K562 (cell line): ENCODE data around the gene RBKS. TPM values are rescaled to one million over a fixed set of nuclear protein-coding genes. Genes with fewer than 3 reads are reported as not detected.

Experiments
- CBX3 ChIP-seq, 2 experiments: IDR thresholded peaks; 1 replicate in 1 of 2; 2 replicates in 1 of 2; pipeline ENCODE4 v1.6.1; 2012; ENCODE audit warnings: inconsistent platforms in 2 of 2, low read length in 2 of 2, borderline replicate concordance in 1 of 2, control low read depth in 1 of 2
- E2F3 ChIP-seq: fragments of 250-450 bp; sonication (Bioruptor Pico); IDR thresholded peaks from 2 replicates; pipeline ENCODE4 v1.4.0; 2020; ENCODE audit warnings: mild to moderate bottlenecking
- EGR1 ChIP-seq: fragments of 450-650 bp; conservative IDR thresholded peaks from 2 replicates; pipeline ENCODE4 v1.6.1; 2017; ENCODE audit warnings: mild to moderate bottlenecking
- ELF1 ChIP-seq: fragments of 200-800 bp; sonication (Bioruptor generic); IDR thresholded peaks from 2 replicates; pipeline ENCODE4 v1.6.1; 2016; ENCODE audit warnings: missing genetic modification characterization, missing compliant biosample characterization
- FOSL1 ChIP-seq: fragments of 200-800 bp; sonication (Bioruptor generic); conservative IDR thresholded peaks from 2 replicates; pipeline ENCODE4 v1.6.1; 2016; ENCODE audit warnings: missing genetic modification characterization, missing compliant biosample characterization
- GABPA ChIP-seq: fragments of 200-800 bp; sonication (Bioruptor generic); conservative IDR thresholded peaks from 2 replicates; pipeline ENCODE4 v1.6.1; 2016; ENCODE audit warnings: low read depth, missing genetic modification characterization, missing compliant biosample characterization
- HES1 ChIP-seq: fragments of 450-650 bp; IDR thresholded peaks from 2 replicates; pipeline ENCODE4 v1.6.1; 2016; ENCODE audit warnings: low read depth, mild to moderate bottlenecking, moderate library complexity
- HIVEP1 ChIP-seq: fragments of 250-450 bp; sonication (Bioruptor Pico); IDR thresholded peaks from 2 replicates; pipeline ENCODE4 v1.4.0; 2020; ENCODE audit warnings: mild to moderate bottlenecking
- HNRNPL ChIP-seq: fragments of 200-400 bp; formaldehyde crosslinking; IDR thresholded peaks from 2 replicates; pipeline ENCODE4 v1.6.1; 2017; ENCODE audit warnings: low read depth, mild to moderate bottlenecking, low read length
- LCOR ChIP-seq: sonication (generic); formaldehyde crosslinking; IDR thresholded peaks from 2 replicates; pipeline ENCODE4 v1.8.0; 2022; ENCODE audit warnings: mild to moderate bottlenecking, missing genetic modification reagents
- MAFF ChIP-seq: IDR thresholded peaks from 2 replicates; pipeline ENCODE4 v1.6.1; 2012; ENCODE audit warnings: low read length, improper control_type of control experiment
- MAZ ChIP-seq, 2 experiments: fragments of 450-650 bp in 1 of 2; sonication (generic) in 1 of 2; formaldehyde crosslinking; IDR thresholded peaks in 1 of 2; conservative IDR thresholded peaks in 1 of 2; 2 replicates each; pipeline versions ENCODE4 v1.4.0 to v1.5.0; 2020; ENCODE audit warnings: mild to moderate bottlenecking in 1 of 2, missing genetic modification reagents in 1 of 2
- NRF1 ChIP-seq, 2 experiments: fragments of 450-650 bp; IDR thresholded peaks in 1 of 2; conservative IDR thresholded peaks in 1 of 2; 2 replicates each; pipeline ENCODE4 v1.6.1; 2014; ENCODE audit warnings: mild to moderate bottlenecking in 2 of 2
- NUFIP1 ChIP-seq: fragments of 450-650 bp; IDR thresholded peaks from 2 replicates; pipeline ENCODE4 v1.6.1; 2018; ENCODE audit not compliant: partially characterized antibody
- RFX5 ChIP-seq: IDR thresholded peaks from 2 replicates; pipeline ENCODE4 v1.6.1; 2011; ENCODE audit warnings: low read depth, mild to moderate bottlenecking, improper control_type of control experiment, low read length
- SMAD4 ChIP-seq: fragments of 250-450 bp; sonication (Bioruptor Pico); conservative IDR thresholded peaks from 2 replicates; pipeline ENCODE4 v1.8.0; 2021; ENCODE audit warnings: inconsistent platforms, mild to moderate bottlenecking, moderate library complexity
- TAF1 ChIP-seq: IDR thresholded peaks from 2 replicates; pipeline ENCODE4 v1.6.1; 2011; ENCODE audit warnings: mild to moderate bottlenecking, low read length, moderate library complexity; ENCODE audit not compliant: insufficient read depth, control insufficient read depth, severe bottlenecking; ENCODE audit errors: extremely low read depth
- TAF7 ChIP-seq: fragments of 450-650 bp; IDR thresholded peaks from 2 replicates; pipeline ENCODE4 v1.6.1; 2016; ENCODE audit warnings: missing genetic modification characterization, missing compliant biosample characterization
- TGIF2 ChIP-seq: sonication (generic); formaldehyde crosslinking; IDR thresholded peaks from 2 replicates; pipeline ENCODE4 v1.8.1; 2022; ENCODE audit warnings: mild to moderate bottlenecking, missing genetic modification reagents, moderate library complexity
- YY1 ChIP-seq, 3 experiments: IDR thresholded peaks; 2 replicates each; pipeline ENCODE4 v1.6.1; 2011; ENCODE audit warnings: low read length in 2 of 3, mild to moderate bottlenecking in 2 of 3, moderate library complexity in 2 of 3, borderline replicate concordance in 1 of 3, control low read depth in 1 of 3, low read depth in 1 of 3; ENCODE audit not compliant: insufficient read depth in 3 of 3, insufficient replicate concordance in 2 of 3, control insufficient read depth in 1 of 3, insufficient read length in 1 of 3; ENCODE audit errors: extremely low read depth in 1 of 3
- ZFP30 ChIP-seq: fragments of 250-450 bp; sonication (Bioruptor Pico); IDR thresholded peaks from 2 replicates; pipeline ENCODE4 v1.8.0; 2022; ENCODE audit warnings: moderate library complexity, mild to moderate bottlenecking, inconsistent platforms, borderline replicate concordance
- ZNF146 ChIP-seq: IDR thresholded peaks from one replicate; pipeline ENCODE4 v1.6.1; 2018; ENCODE audit warnings: missing compliant biosample characterization; ENCODE audit not compliant: unreplicated experiment
- ZNF785 ChIP-seq: fragments of 250-450 bp; sonication (Bioruptor Pico); IDR thresholded peaks from 2 replicates; pipeline ENCODE4 v1.4.0; 2020; ENCODE audit warnings: mild to moderate bottlenecking
- polyA plus RNA-seq, 8 experiments: library from polyadenylated mRNA; depleted of rRNA in 4 of 8; stranded (reverse) in 5 of 8; unstranded in 3 of 8; fragments of >200 nt; fragmentation: Nextera tagmentation in 2 of 8; fragmentation: Illumina TruSeq in 1 of 8; extraction: Ambion mirVana in 2 of 8; extraction: Trizol in 1 of 8; gene quantifications; 2 replicates each; pipeline versions ENCODE4 v1.2.1 to v1.2.3, GENCODE V29; 2011 to 2014; ENCODE audit warnings: inconsistent platforms in 1 of 8, missing spikeins in 1 of 8
- total RNA-seq, 7 experiments: library from RNA; depleted of rRNA in 6 of 7; stranded (reverse); fragments of >200 nt in 6 of 7; fragmentation: Illumina TruSeq in 2 of 7; extraction: Trizol in 2 of 7; gene quantifications; 2 replicates each; pipeline versions ENCODE4 v1.2.1 to v1.2.3, GENCODE V29; 2011 to 2021; ENCODE audit warnings: low replicate concordance in 1 of 7
- TF ChIP-seq, protein P1 (sequence below): fragments of 250-450 bp; sonication (Bioruptor Pico); IDR thresholded peaks from 2 replicates; pipeline ENCODE4 v1.5.1; 2021; ENCODE audit warnings: mild to moderate bottlenecking
- TF ChIP-seq, protein P2 (sequence below): fragments of 250-450 bp; sonication (Bioruptor Pico); IDR thresholded peaks from 2 replicates; pipeline ENCODE4 v1.5.0; 2020; ENCODE audit warnings: mild to moderate bottlenecking

RBKS gene
- total and polyA plus RNA-seq, 9 of the 15 experiments (the other 6 are each of a cell fraction or from before 2014, with no cell fraction given), result 0.06 to 0.39 (median 0.19) TPM

DNA sequence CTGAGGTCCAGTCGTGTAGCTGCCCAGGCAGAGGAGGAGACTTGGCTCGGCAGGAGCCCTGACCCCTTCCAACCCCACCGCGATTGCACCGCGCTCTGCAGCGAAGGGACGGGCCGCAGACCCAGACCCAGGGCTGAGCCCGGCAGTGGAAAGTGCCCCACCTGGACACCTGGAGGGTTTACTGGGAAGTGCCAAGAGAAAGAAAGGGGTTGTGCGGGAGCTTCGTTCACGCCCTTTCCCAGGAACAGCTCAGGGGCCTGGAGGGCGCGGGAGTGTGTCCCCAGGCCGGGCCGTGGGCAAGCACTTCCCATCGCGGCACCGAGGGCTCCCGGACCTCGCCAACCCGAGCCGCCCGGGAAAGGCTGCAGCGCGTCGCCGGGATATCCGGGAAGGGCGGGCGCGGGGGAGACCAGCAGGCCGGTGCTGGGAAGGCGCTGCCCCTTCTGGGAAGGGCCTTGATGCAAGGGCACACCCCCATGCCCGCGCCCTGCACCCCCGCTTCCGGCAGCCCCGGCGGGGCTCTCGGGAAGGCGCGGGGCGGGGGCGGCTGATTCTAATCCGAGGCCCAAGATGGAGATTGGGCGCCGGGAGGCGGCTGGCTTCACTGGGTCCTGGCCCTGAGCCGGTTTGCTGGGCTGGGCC is 154.8 kb downstream of the RBKS start (continued):
- TF ChIP-seq TAF7 (tag) (0 out of 2 replicates have a peak, but pooled peaks have one; percentile 30), RFX5 (no peak), FOSL1 (no peak), LCOR (CRISPR knock-in tag) (0 out of 2 replicates have a peak, but pooled peaks have one; percentile 24), HNRNPL (peak; percentile 67; the same call in 1 of the 2 replicates), SMAD4 (peak; percentile 62; the same call in 1 of the 2 replicates), ZNF785 (CRISPR knock-in tag) (no peak), HES1 (no peak), GABPA (tag) (peak; percentile 81), TAF1 (peak; percentile 16), ZNF146 (CRISPR knock-in tag) (no peak), NRF1 (conservative IDR thresholded peaks at IDR 0.05 in 1 of 2, IDR thresholded peaks at IDR 0.05 in 1 of 2) (peak in 1 of 2 experiments; percentile 23; a peak in 1 of 4 replicates), ELF1 (tag) (peak; percentile 54), TGIF2 (CRISPR knock-in tag) (no peak), EGR1 (peak; percentile 96), E2F3 (CRISPR knock-in tag) (peak; percentile 76), CBX3 (IDR thresholded peaks at IDR 0.05; ENCODE audit: borderline replicate concordance in 1 of 2, low read length in 2 of 2) (no peak), ZFP30 (no peak), YY1 (IDR thresholded peaks at IDR 0.05; ENCODE audit: borderline replicate concordance in 1 of 3, control insufficient read depth in 1 of 3, extremely low read depth in 1 of 3, insufficient read depth in 3 of 3, insufficient read length in 1 of 3, insufficient replicate concordance in 2 of 3, low read depth in 1 of 3, low read length in 2 of 3) (peak in 1 of 3 experiments; percentile 19), MAZ (CRISPR knock-in tag; conservative IDR thresholded peaks at IDR 0.05 in 1 of 2, IDR thresholded peaks at IDR 0.05 in 1 of 2) (peak; percentile 50 to 92; a peak in 3 of 4 replicates), HIVEP1 (CRISPR knock-in tag) (0 out of 2 replicates have a peak, but pooled peaks have one; percentile 14), MAFF (no peak), NUFIP1 (no peak)
- TF ChIP-seq, protein P1, sequence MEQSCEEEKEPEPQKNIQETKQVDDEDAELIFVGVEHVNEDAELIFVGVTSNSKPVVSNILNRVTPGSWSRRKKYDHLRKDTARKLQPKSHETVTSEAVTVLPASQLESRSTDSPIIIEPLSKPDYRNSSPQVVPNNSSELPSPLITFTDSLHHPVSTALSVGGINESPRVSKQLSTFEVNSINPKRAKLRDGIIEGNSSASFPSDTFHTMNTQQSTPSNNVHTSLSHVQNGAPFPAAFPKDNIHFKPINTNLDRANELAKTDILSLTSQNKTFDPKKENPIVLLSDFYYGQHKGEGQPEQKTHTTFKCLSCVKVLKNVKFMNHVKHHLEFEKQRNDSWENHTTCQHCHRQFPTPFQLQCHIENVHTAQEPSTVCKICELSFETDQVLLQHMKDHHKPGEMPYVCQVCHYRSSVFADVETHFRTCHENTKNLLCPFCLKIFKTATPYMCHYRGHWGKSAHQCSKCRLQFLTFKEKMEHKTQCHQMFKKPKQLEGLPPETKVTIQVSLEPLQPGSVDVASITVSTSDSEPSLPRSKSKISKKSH (CRISPR knock-in tag), result no peak
- TF ChIP-seq, protein P2, sequence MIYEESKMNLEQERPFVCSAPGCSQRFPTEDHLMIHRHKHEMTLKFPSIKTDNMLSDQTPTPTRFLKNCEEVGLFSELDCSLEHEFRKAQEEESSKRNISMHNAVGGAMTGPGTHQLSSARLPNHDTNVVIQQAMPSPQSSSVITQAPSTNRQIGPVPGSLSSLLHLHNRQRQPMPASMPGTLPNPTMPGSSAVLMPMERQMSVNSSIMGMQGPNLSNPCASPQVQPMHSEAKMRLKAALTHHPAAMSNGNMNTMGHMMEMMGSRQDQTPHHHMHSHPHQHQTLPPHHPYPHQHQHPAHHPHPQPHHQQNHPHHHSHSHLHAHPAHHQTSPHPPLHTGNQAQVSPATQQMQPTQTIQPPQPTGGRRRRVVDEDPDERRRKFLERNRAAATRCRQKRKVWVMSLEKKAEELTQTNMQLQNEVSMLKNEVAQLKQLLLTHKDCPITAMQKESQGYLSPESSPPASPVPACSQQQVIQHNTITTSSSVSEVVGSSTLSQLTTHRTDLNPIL (CRISPR knock-in tag), result no peak
